Measurements from ENCODE around the gene DTX2.
"Not testable (repeated sequence)": the region's sequence is repeated elsewhere in the genome, so short reads cannot be mapped to it uniquely, and the experiment has no call there.

Gene DTX2

GRCh38 chr7:76461464-76462101, at the start of gene DTX2:
TSS of gene DTX2 (plus strand) at chr7:76461709. CDS start at chr7:76480510, 18,801 bp downstream.
- H3K27ac ChIP-seq: not testable (repeated sequence)

- H3K27ac ChIP-seq: no peak overlapping the region
- TF ChIP-seq CTCF (conservative IDR thresholded peaks at IDR 0.05): no peak
Observed at GRCh38 chr7:76412249-76412648, 49.3 kb upstream of the DTX2 start.

DNA sequence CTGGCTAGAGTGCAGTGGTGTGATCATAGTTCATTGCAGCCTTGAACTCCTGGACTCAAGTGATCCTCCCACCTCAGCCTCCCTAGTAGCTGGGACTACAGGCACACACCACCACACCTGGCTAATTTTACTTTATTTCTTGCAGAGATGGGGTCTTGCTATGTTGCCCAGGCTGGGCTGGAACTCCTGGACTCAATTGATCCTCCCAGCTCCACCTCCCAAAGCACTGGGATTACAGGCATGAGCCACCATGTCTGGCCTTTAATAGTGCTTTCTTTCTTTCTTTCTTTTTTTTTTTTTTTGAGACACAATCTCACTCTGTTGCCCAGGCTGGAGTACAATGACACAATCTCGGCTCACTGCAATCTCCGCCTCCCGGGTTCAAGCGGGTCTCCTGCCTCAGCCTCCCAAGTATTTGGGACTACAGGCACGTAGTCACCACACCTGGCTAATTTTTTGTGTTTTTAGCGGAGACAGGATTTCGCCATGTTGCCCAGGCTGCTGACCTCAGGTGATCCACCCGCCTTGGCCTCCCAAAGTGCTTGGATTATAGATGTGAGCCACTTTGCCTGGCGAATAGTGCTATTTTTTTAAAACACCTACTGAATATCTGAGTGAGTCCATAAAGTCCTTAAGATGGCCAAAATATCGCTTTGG, 43.7 kb upstream of the DTX2 start:
- not testable (repeated sequence) for H3K27ac ChIP-seq

DNA sequence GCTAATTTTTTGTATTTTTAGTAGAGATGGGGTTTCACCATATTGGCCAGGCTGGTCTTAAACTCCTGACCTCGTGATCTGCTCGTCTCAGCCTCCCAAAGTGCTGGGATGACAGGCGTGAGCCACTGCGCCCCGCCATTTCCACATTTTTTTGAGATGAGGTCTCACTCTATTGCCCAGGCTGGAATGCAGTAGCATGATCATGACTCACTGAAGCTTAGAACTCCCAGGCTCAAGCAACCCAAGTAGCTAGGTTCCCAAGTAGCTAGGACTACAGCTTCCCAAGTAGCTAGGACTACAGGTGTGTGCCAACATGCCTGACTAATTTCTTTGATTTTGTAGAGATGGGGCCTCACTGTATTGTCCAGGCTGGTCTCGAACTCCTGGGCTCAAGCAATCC, 40.4 kb upstream of the DTX2 start:
- H3K27ac ChIP-seq: not testable (repeated sequence)

DNA sequence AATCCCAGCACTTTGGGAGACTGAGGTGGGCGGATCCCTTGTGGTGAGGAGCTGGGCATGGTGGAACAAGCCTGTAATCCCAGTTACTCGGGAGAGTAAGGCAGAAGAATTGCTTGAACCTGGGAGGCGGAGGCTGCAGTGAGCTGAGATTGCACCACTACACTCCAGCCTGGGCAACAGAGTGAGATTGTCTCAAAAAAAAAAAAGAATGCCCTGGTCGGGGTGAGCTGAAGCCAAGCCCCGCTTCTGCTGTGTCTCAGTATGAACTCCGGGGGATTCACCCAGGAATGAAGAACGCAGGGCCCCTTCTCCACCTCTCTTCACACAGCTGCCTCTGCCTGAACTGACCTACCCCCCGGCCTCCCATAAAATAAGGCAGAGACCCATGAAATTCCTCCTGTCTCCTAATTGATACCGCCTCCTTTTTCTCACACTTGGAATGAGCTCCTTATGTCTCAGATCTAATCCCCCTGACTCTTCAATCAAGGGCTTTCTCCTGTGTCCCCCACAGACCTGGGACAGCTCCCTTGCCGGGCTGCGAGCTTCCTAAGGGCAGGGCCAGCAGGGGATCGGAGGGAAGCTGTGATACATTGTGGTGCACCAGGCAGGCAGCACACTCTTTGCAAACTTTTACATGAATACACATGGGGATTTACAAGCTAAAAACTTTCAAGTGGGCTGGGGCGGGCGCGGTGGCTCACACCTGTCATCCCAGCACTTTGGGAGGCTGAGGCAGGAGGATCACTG, 37.7 kb upstream of the DTX2 start:
- no peak overlapping the region for H3K27ac ChIP-seq
- no peak for TF ChIP-seq CTCF (conservative IDR thresholded peaks at IDR 0.05)

- no peak within 1 kb of the TSS for H3K27ac ChIP-seq
- TF ChIP-seq CTCF (conservative IDR thresholded peaks at IDR 0.05): no peak
Observed at GRCh38 chr7:76424413-76425111, 36.9 kb upstream of the DTX2 start, which contains the start of gene ZP3. TSS of gene ZP3 (plus strand) at chr7:76424950. CDS start at chr7:76424965, 15 bp downstream.

- TF ChIP-seq CTCF (conservative IDR thresholded peaks at IDR 0.05): no peak
- H3K27ac ChIP-seq: no peak overlapping the region
Observed at GRCh38 chr7:76425156-76425555, 36.4 kb upstream of the DTX2 start.

- not testable (repeated sequence) for H3K27ac ChIP-seq
Observed at GRCh38 chr7:76425558-76425957, 36.0 kb upstream of the DTX2 start.

DNA sequence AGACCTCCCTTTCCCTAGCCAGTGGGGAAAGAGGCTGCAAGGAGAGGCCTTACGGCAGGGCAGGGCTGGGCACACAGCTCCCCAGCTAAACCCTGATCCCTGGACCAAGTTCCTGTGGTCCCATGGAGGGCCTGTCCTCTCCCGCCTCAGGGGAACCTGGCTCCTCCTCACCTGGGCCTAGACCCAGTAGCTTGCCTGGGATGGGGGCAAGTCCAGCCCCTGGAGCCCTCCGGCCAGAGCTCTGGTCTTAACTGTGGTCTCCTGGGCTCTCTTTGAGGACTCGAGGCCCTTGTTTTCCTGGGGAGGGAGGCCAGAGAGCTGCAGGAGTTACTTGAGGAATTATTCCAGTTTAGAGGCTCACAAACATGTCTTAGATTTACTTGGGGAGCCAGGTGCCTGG, 35.3 kb upstream of the DTX2 start:
- TF ChIP-seq CTCF (conservative IDR thresholded peaks at IDR 0.05): no peak
- H3K27ac ChIP-seq: no peak overlapping the region

Measured in VCaP (cell line).